Measurements from ENCODE around the gene ZIC4. TPM values are rescaled to one million over a fixed set of nuclear protein-coding genes. Genes with fewer than 3 reads are reported as not detected.

ZIC4 gene
- total and polyA plus RNA-seq, 2 experiments from 2014 or later = 0.17 TPM; not detected in 1

DNA sequence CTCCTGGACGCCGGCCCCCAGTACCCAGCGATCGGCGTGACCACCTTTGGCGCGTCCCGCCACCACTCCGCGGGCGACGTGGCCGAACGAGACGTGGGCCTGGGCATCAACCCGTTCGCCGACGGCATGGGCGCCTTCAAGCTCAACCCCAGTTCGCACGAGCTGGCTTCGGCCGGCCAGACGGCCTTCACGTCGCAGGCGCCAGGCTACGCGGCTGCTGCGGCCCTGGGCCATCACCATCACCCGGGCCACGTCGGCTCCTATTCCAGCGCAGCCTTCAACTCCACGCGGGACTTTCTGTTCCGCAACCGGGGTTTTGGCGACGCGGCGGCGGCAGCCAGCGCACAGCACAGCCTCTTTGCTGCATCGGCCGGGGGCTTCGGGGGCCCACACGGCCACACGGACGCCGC is 3.8 kb upstream of the ZIC4 start:
- peak overlapping the region; percentile 81 for H3K4me2 ChIP-seq
- no peaks in the 10 kb centered on the region for H3K36me3 ChIP-seq (replicated peaks; ENCODE audit: insufficient read depth, low read depth)
- H3K4me3 ChIP-seq = no peak overlapping the region
- no peaks in the 10 kb centered on the region for H3K9me3 ChIP-seq (ENCODE audit: low read depth)
- WGBS (ENCODE audit: low lambda C conversion rate, missing lambda C conversion rate) = 3% methylated on average over 45 of the region's 52 CpGs
- H3K27ac ChIP-seq = no peak overlapping the region
- H2AFZ ChIP-seq = no peak overlapping the region
- peaks cover 25% of the 10 kb centered on the region for H3K4me1 ChIP-seq (ENCODE audit: insufficient read depth)
- no peaks in the 10 kb centered on the region for H4K20me1 ChIP-seq (ENCODE audit: insufficient read depth, poor library complexity, severe bottlenecking)
- DNase-seq (ENCODE audit: low spot score) = no peak
- no peaks in the 10 kb centered on the region for H3K79me2 ChIP-seq
- peaks cover 98% of the 10 kb centered on the region for H3K27me3 ChIP-seq
- H3K9me2 ChIP-seq (replicated peaks; ENCODE audit: insufficient read depth) = no peaks in the 10 kb centered on the region
- no peak for TF ChIP-seq EZH2 (IDR thresholded peaks at IDR 0.05; ENCODE audit: borderline replicate concordance)
- no peak for TF ChIP-seq EZH2phosphoT487 (IDR thresholded peaks at IDR 0.05; ENCODE audit: low read depth, severe bottlenecking, unreplicated experiment)
- TF ChIP-seq CTCF (IDR thresholded peaks at IDR 0.05; ENCODE audit: poor library complexity) = no peak

DNA sequence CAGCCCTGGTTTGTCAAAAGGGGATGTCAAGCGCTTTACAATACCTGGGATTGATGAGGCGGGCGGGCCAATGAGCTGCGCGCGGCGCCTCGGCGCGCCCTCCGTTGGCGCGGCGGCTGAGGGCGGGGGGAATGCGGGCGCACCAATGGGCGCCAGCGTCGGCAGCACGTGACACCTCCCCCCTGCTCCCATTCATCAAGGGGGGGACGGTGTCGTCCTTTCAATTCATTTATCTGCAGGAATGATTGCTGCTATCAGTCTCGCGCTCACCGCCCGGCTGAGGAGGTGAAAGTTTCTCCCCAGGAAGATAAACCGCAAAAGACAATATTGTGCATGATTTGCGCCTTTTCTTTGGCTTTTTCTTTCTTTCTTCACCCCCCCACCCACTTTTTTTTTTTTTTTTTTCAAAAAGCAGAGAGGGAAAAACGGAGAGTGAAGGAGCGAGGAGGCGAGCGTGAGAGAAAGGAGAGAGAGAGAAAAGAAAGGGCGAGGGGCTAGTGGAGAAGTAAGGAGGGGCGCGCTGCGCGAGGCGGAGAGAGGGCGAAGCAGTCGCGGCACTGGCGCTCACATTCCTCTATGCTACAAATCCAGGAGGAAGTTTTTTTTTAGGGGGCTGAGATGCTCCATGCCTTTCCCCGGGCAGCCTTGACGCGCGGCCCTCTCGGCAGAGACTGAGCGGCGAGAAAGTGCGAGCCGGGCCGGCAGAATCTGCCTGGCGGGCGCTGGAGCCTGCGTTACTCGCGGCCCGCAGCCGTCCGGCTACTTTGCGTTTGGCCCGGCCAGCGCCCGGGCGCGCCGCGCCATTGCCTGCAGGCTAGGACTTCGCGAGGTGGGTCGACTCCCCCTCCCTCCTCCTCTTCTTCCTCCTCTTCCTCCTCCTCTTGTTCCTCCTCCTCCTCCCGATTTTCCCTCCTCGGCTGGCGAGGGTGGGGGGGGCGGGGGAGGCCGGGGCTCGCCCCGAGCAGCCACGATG is 3.1 kb upstream of the ZIC4 start, which contains the start of gene ZIC1:
Gene ZIC1 (plus strand): TSS at position 223 of the 973 bp plus-strand sequence. CDS start 748 bp downstream, at position 971.
- 4% methylated on average over 66 of the region's 80 CpGs for WGBS (ENCODE audit: low lambda C conversion rate, missing lambda C conversion rate)
- TF ChIP-seq CTCF (IDR thresholded peaks at IDR 0.05; ENCODE audit: poor library complexity) (no peak), EZH2phosphoT487 (IDR thresholded peaks at IDR 0.05; ENCODE audit: low read depth, severe bottlenecking, unreplicated experiment) (peak; percentile 94), EZH2 (IDR thresholded peaks at IDR 0.05; ENCODE audit: borderline replicate concordance) (peak; percentile 22)
- Histone ChIP-seq H3K27ac (no peak within 1 kb of the TSS), H3K36me3 (replicated peaks; ENCODE audit: insufficient read depth, low read depth) (no peaks in the 10 kb centered on the region), H3K9me2 (replicated peaks; ENCODE audit: insufficient read depth) (no peaks in the 10 kb centered on the region), H3K4me1 (ENCODE audit: insufficient read depth) (peaks cover 25% of the 10 kb centered on the region), H3K4me3 (no peak within 1 kb of the TSS), H3K27me3 (peaks cover 98% of the 10 kb centered on the region), H3K9me3 (ENCODE audit: low read depth) (no peaks in the 10 kb centered on the region), H3K79me2 (no peaks in the 10 kb centered on the region), H4K20me1 (ENCODE audit: insufficient read depth, poor library complexity, severe bottlenecking) (no peaks in the 10 kb centered on the region), H2AFZ (peak within 1 kb of the TSS; percentile 40), H3K4me2 (peak within 1 kb of the TSS; percentile 81)
- no peak for DNase-seq (ENCODE audit: low spot score)

GRCh38 chr3:147408188-147409100 is 2.1 kb upstream of the ZIC4 start:
- no peaks in the 10 kb centered on the region for H3K9me3 ChIP-seq (ENCODE audit: low read depth)
- H4K20me1 ChIP-seq (ENCODE audit: insufficient read depth, poor library complexity, severe bottlenecking) = no peaks in the 10 kb centered on the region
- peak overlapping the region; percentile 81 for H3K4me2 ChIP-seq
- no peaks in the 10 kb centered on the region for H3K9me2 ChIP-seq (replicated peaks; ENCODE audit: insufficient read depth)
- TF ChIP-seq EZH2phosphoT487 (IDR thresholded peaks at IDR 0.05; ENCODE audit: low read depth, severe bottlenecking, unreplicated experiment) = peak; percentile 22
- TF ChIP-seq CTCF (IDR thresholded peaks at IDR 0.05; ENCODE audit: poor library complexity) = no peak
- H3K79me2 ChIP-seq = no peaks in the 10 kb centered on the region
- H3K27me3 ChIP-seq = peaks cover 100% of the 10 kb centered on the region
- WGBS (ENCODE audit: low lambda C conversion rate, missing lambda C conversion rate) = 2% methylated on average over 26 of the region's 28 CpGs
- H3K27ac ChIP-seq = no peak overlapping the region
- H3K4me1 ChIP-seq (ENCODE audit: insufficient read depth) = peaks cover 25% of the 10 kb centered on the region
- H3K4me3 ChIP-seq = no peak overlapping the region
- DNase-seq (ENCODE audit: low spot score) = no peak
- H3K36me3 ChIP-seq (replicated peaks; ENCODE audit: insufficient read depth, low read depth) = no peaks in the 10 kb centered on the region
- peak overlapping the region; percentile 40 for H2AFZ ChIP-seq
